ENCODE data around the gene SLC8A2.
"Not testable (repeated sequence)": the region's sequence is repeated elsewhere in the genome, so short reads cannot be mapped to it uniquely, and the experiment has no call there.

Gene SLC8A2

GRCh38 chr19:47390533-47391488 lies 80.9 kb downstream of the SLC8A2 start:
- H3K4me3 ChIP-seq (ENCODE audit: low read depth, low read length), result no peak overlapping the region
- no peak for TF ChIP-seq CTCF (IDR thresholded peaks at IDR 0.05; ENCODE audit: control insufficient read depth, extremely low read depth, insufficient read depth)
- no peak for DNase-seq (ENCODE audit: low read depth)

- H3K4me3 ChIP-seq (ENCODE audit: low read depth, low read length), result no peak overlapping the region
- TF ChIP-seq CTCF (IDR thresholded peaks at IDR 0.05; ENCODE audit: control insufficient read depth, extremely low read depth, insufficient read depth), result no peak
- no peak for DNase-seq (ENCODE audit: low read depth)
These were observed 82.5 kb downstream of the SLC8A2 start for GRCh38 chr19:47389150-47389556.

- not testable (repeated sequence) for DNase-seq (ENCODE audit: low read depth); H3K4me3 ChIP-seq (ENCODE audit: low read depth, low read length)
These were observed 83.0 kb downstream of the SLC8A2 start for GRCh38 chr19:47388721-47389120.

GRCh38 chr19:47387623-47388022 lies 84.1 kb downstream of the SLC8A2 start:
- DNase-seq (ENCODE audit: low read depth); H3K4me3 ChIP-seq (ENCODE audit: low read depth, low read length): not testable (repeated sequence)

GRCh38 chr19:47386582-47386981 lies 85.1 kb downstream of the SLC8A2 start:
- not testable (repeated sequence) for DNase-seq (ENCODE audit: low read depth); H3K4me3 ChIP-seq (ENCODE audit: low read depth, low read length)

- not testable (repeated sequence) for DNase-seq (ENCODE audit: low read depth); H3K4me3 ChIP-seq (ENCODE audit: low read depth, low read length)
These were observed 87.2 kb downstream of the SLC8A2 start for GRCh38 chr19:47384533-47384932.

- H3K4me3 ChIP-seq (ENCODE audit: low read depth, low read length); DNase-seq (ENCODE audit: low read depth): not testable (repeated sequence)
These were observed 87.8 kb downstream of the SLC8A2 start for GRCh38 chr19:47383890-47384289.

GRCh38 chr19:47381653-47382279 lies 89.9 kb downstream of the SLC8A2 start:
- H3K4me3 ChIP-seq (ENCODE audit: low read depth, low read length), result no peak overlapping the region
- DNase-seq (ENCODE audit: low read depth), result no peak
- TF ChIP-seq CTCF (IDR thresholded peaks at IDR 0.05; ENCODE audit: control insufficient read depth, extremely low read depth, insufficient read depth), result no peak

- no peak for TF ChIP-seq CTCF (IDR thresholded peaks at IDR 0.05; ENCODE audit: control insufficient read depth, extremely low read depth, insufficient read depth)
- DNase-seq (ENCODE audit: low read depth), result no peak
- H3K4me3 ChIP-seq (ENCODE audit: low read depth, low read length), result no peak overlapping the region
These were observed 90.6 kb downstream of the SLC8A2 start for GRCh38 chr19:47381121-47381520.
